ENCODE measurements around the gene CLDN2.
"Not testable (repeated sequence)": the region's sequence is repeated elsewhere in the genome, so short reads cannot be mapped to it uniquely, and the experiment has no call there.

CLDN2 gene, protein sequence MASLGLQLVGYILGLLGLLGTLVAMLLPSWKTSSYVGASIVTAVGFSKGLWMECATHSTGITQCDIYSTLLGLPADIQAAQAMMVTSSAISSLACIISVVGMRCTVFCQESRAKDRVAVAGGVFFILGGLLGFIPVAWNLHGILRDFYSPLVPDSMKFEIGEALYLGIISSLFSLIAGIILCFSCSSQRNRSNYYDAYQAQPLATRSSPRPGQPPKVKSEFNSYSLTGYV

DNA sequence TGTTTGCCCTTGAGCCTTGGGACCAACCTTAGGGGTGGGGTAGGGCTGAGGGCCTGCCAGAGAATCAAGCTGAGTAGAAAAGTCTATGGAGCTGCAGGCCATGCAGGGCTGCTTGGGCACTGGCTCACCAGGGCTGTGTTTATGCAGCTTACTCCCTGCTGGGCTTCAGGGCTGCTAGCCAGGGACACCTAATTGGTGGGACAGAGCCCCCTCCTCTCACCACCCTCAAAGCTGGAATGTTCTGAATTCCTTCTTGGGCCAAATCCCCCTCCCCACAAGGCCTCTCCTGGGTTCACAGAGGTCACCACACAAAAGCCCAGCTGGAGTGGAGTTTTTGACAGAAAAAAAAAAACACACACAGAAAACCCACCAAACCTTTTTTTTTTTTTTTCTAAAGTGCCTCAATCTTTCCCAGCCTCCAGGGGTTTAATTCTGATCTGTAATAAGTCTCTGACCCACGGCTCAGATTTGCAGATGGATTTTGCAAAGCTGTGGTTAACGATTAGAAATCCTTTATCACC is at the start of gene CLDN2:
Gene CLDN2 (plus strand): TSS at position 471 of the 521 bp plus-strand sequence. CDS start 7,827 bp downstream, outside the sequence.
- no peak for DNase-seq

GRCh38 chrX:106872796-106873195 is 47.4 kb upstream of the CLDN2 start:
- DNase-seq, result not testable (repeated sequence)

- DNase-seq, result peak; percentile 26
Observed at GRCh38 chrX:106874075-106874474, 46.1 kb upstream of the CLDN2 start.

DNA sequence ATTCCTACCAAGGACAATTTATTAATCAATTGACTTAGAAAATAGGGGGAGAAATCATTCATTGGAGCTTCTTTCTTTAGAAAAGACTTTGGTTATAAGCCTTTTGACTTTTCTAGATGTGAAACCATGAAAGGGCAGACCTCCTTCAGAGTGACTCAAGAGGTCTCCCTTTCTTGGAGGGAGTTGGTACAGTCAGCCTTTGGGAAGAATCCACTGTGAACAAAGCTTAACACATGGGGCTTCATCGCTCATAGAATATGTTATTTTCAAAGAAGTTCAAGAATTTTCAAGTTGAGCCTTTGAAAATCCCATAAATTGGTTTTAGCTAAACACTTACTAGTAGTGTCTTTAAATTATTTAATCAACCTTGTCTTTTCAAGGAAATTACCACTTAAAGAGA is 45.1 kb upstream of the CLDN2 start:
- no peak for DNase-seq

GRCh38 chrX:106889468-106889867 is 30.7 kb upstream of the CLDN2 start:
- DNase-seq, result no peak

DNA sequence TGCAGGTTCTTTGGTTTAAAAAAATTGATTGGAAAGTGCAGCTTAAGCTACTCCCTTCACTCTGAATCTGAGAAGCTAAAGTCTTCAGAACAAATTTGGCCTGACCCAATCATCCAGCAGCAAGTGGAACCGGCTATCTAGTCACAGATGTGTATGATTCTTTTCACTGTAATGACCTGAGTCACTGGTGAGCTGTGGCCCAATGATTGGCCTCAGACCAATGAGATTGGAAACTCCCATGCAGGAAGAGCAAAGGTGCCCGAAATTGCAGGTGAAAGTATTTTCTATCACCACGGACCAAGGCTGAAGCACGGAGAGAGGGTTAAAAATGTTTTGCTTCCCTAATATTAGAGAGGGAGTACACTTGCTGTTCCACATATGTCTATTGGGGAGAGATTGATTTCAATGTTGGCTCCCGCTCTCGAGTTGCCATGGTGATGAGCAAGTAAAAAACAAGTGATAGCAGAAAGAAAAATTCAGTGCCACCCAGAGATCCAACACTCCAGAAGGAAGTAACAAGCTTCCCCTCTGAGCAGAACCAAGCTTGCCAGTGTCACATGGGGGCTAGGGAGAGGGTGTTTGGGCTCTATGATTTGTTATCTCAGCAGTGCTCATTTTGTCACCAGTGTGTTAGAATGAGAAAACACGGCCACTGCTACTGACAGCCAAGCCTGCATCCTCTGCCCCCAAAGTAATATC is 28.3 kb upstream of the CLDN2 start:
- no peak for DNase-seq

DNA sequence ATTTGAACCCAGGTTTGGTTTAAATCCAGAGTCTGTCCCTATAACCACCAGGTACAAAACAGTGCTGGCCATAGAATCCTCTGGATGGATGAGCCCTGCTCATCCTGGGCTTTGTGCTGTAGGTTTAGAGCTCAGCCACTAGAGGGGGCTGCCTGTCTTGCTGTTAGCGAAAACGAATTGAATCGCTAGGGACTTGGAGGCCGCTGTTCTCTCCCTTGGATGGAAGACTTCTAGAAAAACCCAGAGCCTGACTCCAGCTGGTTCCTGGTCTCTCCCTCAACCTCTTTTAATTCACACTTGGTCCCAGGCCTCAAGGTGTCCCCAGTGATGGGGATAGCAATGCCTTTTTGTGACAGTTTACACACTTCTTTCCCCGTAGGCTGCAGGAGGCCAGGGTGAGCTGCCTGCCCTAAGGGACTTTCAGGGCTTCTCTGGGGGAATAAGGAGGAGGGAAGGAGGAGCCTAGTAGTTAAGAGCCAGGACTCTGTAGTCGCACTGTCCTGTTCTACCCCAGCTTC is 25.8 kb upstream of the CLDN2 start:
- peak; percentile 66 for DNase-seq

- no peak for DNase-seq
Observed at GRCh38 chrX:106894978-106895452, 25.2 kb upstream of the CLDN2 start.

DNA sequence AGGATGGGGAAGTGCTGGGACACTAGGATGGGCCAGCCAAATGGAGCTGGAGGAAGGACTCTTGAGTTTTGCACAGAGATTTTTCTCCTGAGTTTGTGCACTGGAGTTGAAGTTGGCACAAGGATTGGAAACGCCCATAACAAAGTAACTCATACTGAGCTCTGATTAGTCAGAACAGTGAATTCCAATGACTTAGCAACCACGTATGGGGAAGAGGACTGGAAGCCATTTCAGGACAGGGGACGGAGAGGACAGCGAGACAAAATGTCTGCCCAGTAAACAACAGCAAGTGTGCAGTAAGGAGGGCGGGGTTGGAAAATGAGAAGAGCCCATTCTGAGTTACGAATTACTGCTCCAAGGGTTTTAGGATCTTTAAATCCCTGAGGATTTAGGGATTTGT is 22.9 kb upstream of the CLDN2 start:
- DNase-seq, result no peak

DNA sequence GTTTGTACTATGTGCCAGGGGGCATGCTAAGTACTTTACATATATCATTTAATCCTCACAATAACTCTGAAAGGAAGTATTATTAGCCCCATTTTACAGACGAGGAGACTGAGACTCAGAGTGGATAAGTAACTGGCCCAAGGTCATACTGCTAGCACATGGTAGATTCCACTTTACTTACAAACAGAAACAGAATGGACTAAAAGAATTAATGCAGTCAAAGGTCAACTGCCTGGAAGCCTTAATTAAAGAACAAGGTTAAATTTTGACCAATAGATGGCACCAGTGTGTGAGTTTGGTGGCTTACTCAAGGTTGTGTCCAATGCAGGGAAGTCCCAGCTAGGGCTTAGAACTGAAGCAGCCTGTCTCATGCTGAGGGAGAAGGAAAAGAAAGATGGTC is 21.7 kb upstream of the CLDN2 start:
- peak; percentile 55 for DNase-seq

- no peak for DNase-seq
Observed at GRCh38 chrX:106899276-106899675, 20.9 kb upstream of the CLDN2 start.

GRCh38 chrX:106899841-106900240 is 20.4 kb upstream of the CLDN2 start:
- no peak for DNase-seq

DNA sequence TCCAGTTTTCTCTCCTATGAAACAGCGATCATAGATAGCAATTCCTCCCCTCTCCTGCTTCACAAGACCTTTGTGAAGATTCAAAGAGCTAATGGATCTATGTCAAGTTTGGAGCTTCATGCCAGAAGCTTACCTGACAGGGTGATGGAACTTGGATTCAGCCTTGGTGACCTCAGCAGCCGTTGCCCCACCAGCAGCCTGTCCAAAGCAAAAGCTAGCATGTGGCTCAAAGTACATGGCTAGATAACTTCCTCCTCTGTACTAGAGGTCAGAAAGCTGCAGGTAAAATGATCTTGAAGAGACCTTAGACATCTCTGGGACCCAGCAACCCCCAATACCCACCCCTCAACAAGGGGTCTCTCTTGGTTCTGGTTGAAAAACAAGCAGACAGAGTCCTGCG is 18.9 kb upstream of the CLDN2 start:
- no peak for DNase-seq

DNA sequence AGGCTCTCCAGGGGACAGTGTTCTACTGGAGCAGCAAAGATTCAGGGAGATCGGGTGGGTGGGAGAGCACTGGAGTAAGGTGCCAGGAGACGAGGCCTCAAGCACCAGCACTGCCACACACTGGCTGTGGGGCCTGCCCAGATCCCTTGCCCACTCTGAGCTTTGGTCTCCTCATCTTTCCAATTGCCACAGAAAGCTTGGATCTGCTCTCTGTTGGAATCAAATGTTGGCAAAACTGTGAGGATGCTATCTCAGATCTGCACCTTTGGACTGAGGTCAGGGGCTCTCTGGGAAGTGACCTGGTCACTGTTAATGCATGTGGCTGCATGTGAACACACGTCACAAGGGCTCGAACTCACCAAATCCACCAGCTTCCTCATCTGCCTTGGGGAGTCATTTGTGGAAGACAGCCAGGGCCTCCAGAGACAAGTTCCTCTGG is 18.4 kb upstream of the CLDN2 start:
- DNase-seq, result no peak

- DNase-seq, result no peak
Observed at GRCh38 chrX:106902684-106903083, 17.5 kb upstream of the CLDN2 start.

DNA sequence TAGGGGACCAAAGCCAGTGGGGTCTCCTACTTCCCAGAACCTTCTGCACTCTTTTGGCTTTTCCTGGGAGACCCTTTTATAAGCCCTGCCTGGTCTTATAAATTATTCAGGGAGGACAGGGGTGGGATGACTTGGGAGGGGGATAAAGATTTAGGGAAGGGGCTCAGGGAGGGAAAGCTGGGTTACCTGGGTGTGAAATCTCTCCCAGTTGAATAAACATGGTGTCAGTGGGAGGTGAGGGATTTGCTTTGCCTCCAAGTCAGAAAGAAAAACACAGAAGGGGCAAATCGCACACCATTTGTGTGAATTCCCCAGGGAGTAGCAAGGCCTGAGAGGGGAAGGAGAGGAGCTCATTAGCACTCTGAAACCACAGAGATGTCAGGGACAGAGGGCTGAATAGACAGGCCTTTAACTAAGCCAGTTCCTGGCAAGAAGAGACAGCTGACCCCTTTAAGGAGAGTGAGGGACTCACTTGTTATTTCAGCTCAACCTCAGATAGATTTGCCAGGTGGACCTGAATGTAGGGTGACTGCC is 16.8 kb upstream of the CLDN2 start, which contains the start of gene RIPPLY1:
Gene RIPPLY1 (minus strand): TSS at position 51 of the 534 bp plus-strand sequence. CDS start 54 bp downstream, outside the sequence.
- DNase-seq, result no peak

DNA sequence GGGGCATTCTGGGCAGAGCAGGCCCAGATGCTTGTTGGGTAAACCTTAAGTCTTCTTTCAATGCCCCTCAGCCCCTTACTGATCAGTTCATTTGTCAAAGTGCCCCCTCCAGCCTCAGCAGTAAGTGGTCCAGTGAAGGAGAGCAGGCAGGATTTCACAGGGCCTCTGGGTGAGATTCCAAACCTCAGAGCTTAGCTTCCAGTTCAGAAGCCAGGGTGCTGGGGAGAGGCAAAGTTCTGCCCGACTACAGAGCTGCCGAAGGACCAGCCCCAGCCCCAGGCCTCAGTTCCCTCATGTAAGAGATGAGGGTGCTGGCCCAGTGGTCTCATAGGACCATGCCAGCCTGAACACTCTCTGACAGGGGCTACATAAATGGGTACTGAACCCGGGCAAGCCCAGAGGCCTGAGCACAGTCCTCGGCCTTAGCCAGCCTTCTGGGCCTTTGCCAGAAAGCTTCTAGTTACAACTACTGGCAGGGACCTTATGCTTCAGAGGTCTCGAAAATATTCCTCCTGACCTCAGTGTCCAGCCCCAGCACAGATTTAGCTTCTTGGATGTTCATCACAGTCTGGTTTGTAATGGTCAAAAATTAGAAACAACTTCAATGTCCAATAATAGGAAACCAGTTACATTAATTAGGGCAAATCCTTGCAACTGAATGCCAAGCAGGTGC is 16.2 kb upstream of the CLDN2 start:
- DNase-seq, result no peak

GRCh38 chrX:106905064-106905708 is 15.0 kb upstream of the CLDN2 start:
- no peak for DNase-seq

DNA sequence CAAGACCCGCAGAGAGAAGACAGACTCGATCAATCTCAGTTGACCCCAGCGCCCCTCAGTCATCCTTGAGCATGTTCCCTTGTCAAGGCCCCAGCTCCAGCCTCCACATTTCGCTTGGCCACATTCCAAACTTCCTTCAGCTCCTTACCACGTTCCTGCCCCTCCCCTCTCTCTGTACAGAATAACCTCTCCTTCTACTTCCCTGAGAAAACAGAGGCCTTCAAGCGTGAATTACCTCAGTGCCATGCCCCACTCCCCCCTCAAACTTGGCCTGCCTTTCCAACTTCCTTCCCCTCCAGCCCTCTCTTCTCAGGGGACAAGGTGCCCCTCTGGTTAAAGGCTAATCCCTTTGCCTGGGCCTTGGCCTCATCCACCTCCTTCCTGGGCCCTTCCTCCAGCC is 13.8 kb upstream of the CLDN2 start:
- no peak for DNase-seq

GRCh38 chrX:106912864-106913263 is 7.3 kb upstream of the CLDN2 start:
- no peak for DNase-seq

DNA sequence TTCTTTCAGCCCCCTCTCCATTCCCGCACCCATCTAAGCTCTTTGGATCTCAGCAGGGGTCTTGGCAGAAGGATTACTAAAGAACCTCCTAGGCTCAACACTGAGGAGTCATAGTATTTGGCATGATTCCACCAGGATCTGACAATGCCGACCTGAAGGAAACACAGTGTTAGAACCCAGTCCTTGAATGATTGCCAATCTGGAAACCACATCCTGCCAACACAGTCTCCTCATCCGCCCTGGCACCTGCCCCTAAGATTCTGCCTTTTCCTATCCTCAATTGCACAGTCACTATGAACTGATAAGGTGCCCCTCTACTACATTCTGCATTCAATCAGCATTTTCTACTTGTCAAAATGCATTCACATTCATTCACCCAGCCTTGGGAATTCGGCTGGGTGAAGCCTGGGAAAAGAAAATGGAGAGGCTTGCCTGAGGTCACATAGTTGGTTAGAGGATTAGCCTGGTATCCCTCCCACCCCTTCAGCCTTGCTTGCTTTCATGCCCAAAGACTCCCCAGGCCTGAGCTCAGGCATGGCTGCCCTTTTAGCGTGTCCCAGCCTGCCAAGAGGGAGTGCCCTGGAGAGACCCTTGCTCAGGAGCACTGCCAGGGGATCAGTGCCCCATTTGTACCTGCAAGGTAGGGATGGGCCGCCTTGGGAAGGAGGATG is 2.2 kb upstream of the CLDN2 start:
- DNase-seq, result peak; percentile 4

- DNase-seq, result no peak
Observed at GRCh38 chrX:106921637-106922036, 1.4 kb downstream of the CLDN2 start.

Data from activated CD4-positive, alpha-beta T cell treated with anti-CD3 and anti-CD28 coated beads, Interleukin-2, Interleukin-6, amounts not matched to agents 100 ng/mL and 50 ng/mL, durations not matched to agents 16 hours and 8 hours (primary cell).